HEK293T (cell line): Measurements from ENCODE around the gene CDH20.

Experiments used
- CTCF ChIA-PET: fragments of 350-600 bp; formaldehyde crosslinking; extraction: SDS; loops from one replicate; lab custom pipeline; 2021; ENCODE audit warnings: antibody characterized with exemption, inconsistent platforms; lab: Yijun Ruan, JAX
- POLR2A ChIA-PET: fragments of 350-600 bp; formaldehyde crosslinking; extraction: SDS; loops from one replicate; lab custom pipeline; 2020; ENCODE audit warnings: antibody characterized with exemption, inconsistent platforms; lab: Yijun Ruan, JAX
- DNase-seq: peaks from one replicate; pipeline ENCODE4 v3.0.0; 2012; ENCODE audit warnings: mixed read lengths; ENCODE audit errors: extremely low spot score
- ARNT ChIP-seq: fragments of 450-650 bp; IDR thresholded peaks from 2 replicates; pipeline ENCODE4 v1.6.1; 2017; ENCODE audit warnings: mild to moderate bottlenecking
- BHLHE40 ChIP-seq: fragments of 450-650 bp; IDR thresholded peaks from 2 replicates; pipeline ENCODE4 v1.6.1; 2016; ENCODE audit warnings: mild to moderate bottlenecking, moderate library complexity, borderline replicate concordance
- CTBP1 ChIP-seq: fragments of 450-650 bp; IDR thresholded peaks from 2 replicates; pipeline ENCODE4 v1.6.1; 2016; ENCODE audit warnings: borderline replicate concordance
- ELF4 ChIP-seq: fragments of 450-650 bp; IDR thresholded peaks from 2 replicates; pipeline ENCODE4 v1.6.1; 2017; ENCODE audit warnings: antibody characterized with exemption
- FOXA1 ChIP-seq: fragments of 450-650 bp; IDR thresholded peaks from 2 replicates; pipeline ENCODE4 v1.6.1; 2016; ENCODE audit warnings: mild to moderate bottlenecking
- FOXK2 ChIP-seq: fragments of 450-650 bp; IDR thresholded peaks from 2 replicates; pipeline ENCODE4 v1.6.1; 2016; ENCODE audit warnings: mild to moderate bottlenecking
- FOXM1 ChIP-seq: fragments of 450-650 bp; IDR thresholded peaks from 2 replicates; pipeline ENCODE4 v1.6.1; 2017; ENCODE audit warnings: mild to moderate bottlenecking, borderline replicate concordance
- HDGF ChIP-seq: fragments of 450-650 bp; IDR thresholded peaks from 2 replicates; pipeline ENCODE4 v1.6.1; 2017; ENCODE audit warnings: antibody characterized with exemption, borderline replicate concordance
- L3MBTL2 ChIP-seq: fragments of 450-650 bp; conservative IDR thresholded peaks from 2 replicates; pipeline ENCODE4 v1.6.1; 2016; ENCODE audit warnings: mild to moderate bottlenecking
- LEF1 ChIP-seq: fragments of 450-650 bp; IDR thresholded peaks from 2 replicates; pipeline ENCODE4 v1.6.1; 2017; ENCODE audit warnings: mild to moderate bottlenecking, borderline replicate concordance
- NFRKB ChIP-seq: fragments of 450-650 bp; IDR thresholded peaks from 2 replicates; pipeline ENCODE4 v1.6.1; 2016; ENCODE audit warnings: mild to moderate bottlenecking, moderate library complexity
- PKNOX1 ChIP-seq: fragments of 450-650 bp; IDR thresholded peaks from 2 replicates; pipeline ENCODE4 v1.6.1; 2016
- SP1 ChIP-seq: fragments of 450-650 bp; IDR thresholded peaks from 2 replicates; pipeline ENCODE4 v1.6.1; 2017
- SUZ12 ChIP-seq: fragments of 450-650 bp; IDR thresholded peaks from 2 replicates; pipeline ENCODE4 v1.6.1; 2016; ENCODE audit warnings: mild to moderate bottlenecking
- TARDBP ChIP-seq: fragments of 450-650 bp; IDR thresholded peaks from 2 replicates; pipeline ENCODE4 v1.6.1; 2016
- ZNF384 ChIP-seq: fragments of 450-650 bp; IDR thresholded peaks from 2 replicates; pipeline ENCODE4 v1.6.1; 2016

CDH20 gene

GRCh38 chr18:61333271-61333745, at the start of gene CDH20:
Gene CDH20 (plus strand): TSS chr18:61333430.
- ChIA-PET POLR2A (no interaction called here), CTCF (no interaction called here)
- no peak for DNase-seq
- TF ChIP-seq FOXK2 (no peak), CTBP1 (no peak), HDGF (no peak), SUZ12 (no peak), ARNT (no peak), FOXM1 (no peak), L3MBTL2 (no peak), PKNOX1 (no peak), SP1 (no peak), ELF4 (no peak), LEF1 (no peak), ZNF384 (no peak), NFRKB (no peak), TARDBP (no peak), BHLHE40 (no peak), FOXA1 (no peak)

- ChIA-PET CTCF (no interaction called here), POLR2A (no interaction called here)
- no peak for DNase-seq
- TF ChIP-seq PKNOX1, result no peak
- no peak for TF ChIP-seq NFRKB
- no peak for TF ChIP-seq SUZ12
- TF ChIP-seq CTBP1, result no peak
- no peak for TF ChIP-seq ARNT
- no peak for TF ChIP-seq SP1
- TF ChIP-seq ZNF384, result no peak
- no peak for TF ChIP-seq FOXA1
- no peak for TF ChIP-seq TARDBP
- TF ChIP-seq BHLHE40, result no peak
- TF ChIP-seq ELF4, result no peak
- no peak for TF ChIP-seq LEF1
Observed at GRCh38 chr18:61284039-61284438, 49.2 kb upstream of the CDH20 start.

GRCh38 chr18:61285777-61286176, 47.5 kb upstream of the CDH20 start:
- ChIA-PET POLR2A (no interaction called here), CTCF (no interaction called here)
- TF ChIP-seq BHLHE40, result no peak
- no peak for TF ChIP-seq FOXA1
- TF ChIP-seq ELF4, result no peak
- no peak for TF ChIP-seq SUZ12
- no peak for TF ChIP-seq PKNOX1
- TF ChIP-seq L3MBTL2, result no peak
- no peak for TF ChIP-seq FOXK2
- no peak for TF ChIP-seq TARDBP
- TF ChIP-seq FOXM1, result no peak
- no peak for TF ChIP-seq ARNT
- no peak for TF ChIP-seq ZNF384
- TF ChIP-seq CTBP1, result no peak
- no peak for TF ChIP-seq LEF1
- no peak for TF ChIP-seq SP1
- TF ChIP-seq NFRKB, result no peak
- no peak for TF ChIP-seq HDGF
- DNase-seq, result no peak

GRCh38 chr18:61286867-61287266, 46.4 kb upstream of the CDH20 start:
- POLR2A ChIA-PET, result no interaction called here
- TF ChIP-seq FOXA1 (no peak), ELF4 (no peak), SUZ12 (no peak), NFRKB (no peak), LEF1 (no peak), SP1 (no peak), HDGF (no peak), FOXM1 (no peak), TARDBP (no peak), BHLHE40 (no peak), ZNF384 (no peak), L3MBTL2 (no peak), CTBP1 (no peak)
- CTCF ChIA-PET, result no interaction called here
- DNase-seq, result no peak

GRCh38 chr18:61290616-61291015, 42.6 kb upstream of the CDH20 start:
- ChIA-PET POLR2A (no interaction called here), CTCF (no interaction called here)
- TF ChIP-seq FOXA1, result no peak
- no peak for TF ChIP-seq LEF1
- no peak for TF ChIP-seq PKNOX1
- no peak for TF ChIP-seq CTBP1
- no peak for TF ChIP-seq HDGF
- no peak for TF ChIP-seq SP1
- TF ChIP-seq ZNF384, result no peak
- TF ChIP-seq ELF4, result no peak
- no peak for TF ChIP-seq BHLHE40
- no peak for TF ChIP-seq TARDBP
- no peak for TF ChIP-seq NFRKB
- TF ChIP-seq ARNT, result no peak
- TF ChIP-seq FOXK2, result no peak
- TF ChIP-seq FOXM1, result no peak
- no peak for TF ChIP-seq L3MBTL2
- no peak for TF ChIP-seq SUZ12
- no peak for DNase-seq
